ENCODE results near the gene MRLN. TPM values are rescaled to one million over a fixed set of nuclear protein-coding genes. Genes with fewer than 3 reads are reported as not detected.
"Not testable (repeated sequence)": the region's sequence is repeated elsewhere in the genome, so short reads cannot be mapped to it uniquely, and the experiment has no call there.

Gene MRLN
- total RNA-seq, 6 donors from 2014 or later: 0.91 TPM; not detected in 5

DNA sequence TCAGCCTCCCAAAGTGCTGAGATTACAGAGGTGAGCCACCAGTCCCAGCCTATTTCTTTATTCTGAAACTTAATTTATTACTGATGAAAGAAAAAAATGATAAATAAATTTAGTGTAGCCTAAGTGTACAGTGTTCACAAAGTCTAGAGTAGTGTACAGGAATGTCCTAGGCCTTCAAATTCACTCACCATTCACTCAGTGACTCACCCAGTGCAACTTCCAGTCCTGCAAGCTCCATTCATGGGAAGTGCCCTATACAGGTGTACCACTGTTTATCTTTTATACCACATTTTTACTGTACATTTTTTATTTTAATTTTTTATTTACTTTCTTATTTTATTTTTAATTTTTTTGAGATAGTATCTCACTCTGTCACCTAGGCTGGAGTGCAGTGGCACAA is 12.2 kb downstream of the MRLN start:
- TF ChIP-seq POLR2AphosphoS5 (IDR thresholded peaks at IDR 0.05) (no peak), POLR2A (IDR thresholded peaks at IDR 0.05) (no peak), EP300 (IDR thresholded peaks at IDR 0.05) (no peak)
- TF ChIP-seq, protein P1, sequence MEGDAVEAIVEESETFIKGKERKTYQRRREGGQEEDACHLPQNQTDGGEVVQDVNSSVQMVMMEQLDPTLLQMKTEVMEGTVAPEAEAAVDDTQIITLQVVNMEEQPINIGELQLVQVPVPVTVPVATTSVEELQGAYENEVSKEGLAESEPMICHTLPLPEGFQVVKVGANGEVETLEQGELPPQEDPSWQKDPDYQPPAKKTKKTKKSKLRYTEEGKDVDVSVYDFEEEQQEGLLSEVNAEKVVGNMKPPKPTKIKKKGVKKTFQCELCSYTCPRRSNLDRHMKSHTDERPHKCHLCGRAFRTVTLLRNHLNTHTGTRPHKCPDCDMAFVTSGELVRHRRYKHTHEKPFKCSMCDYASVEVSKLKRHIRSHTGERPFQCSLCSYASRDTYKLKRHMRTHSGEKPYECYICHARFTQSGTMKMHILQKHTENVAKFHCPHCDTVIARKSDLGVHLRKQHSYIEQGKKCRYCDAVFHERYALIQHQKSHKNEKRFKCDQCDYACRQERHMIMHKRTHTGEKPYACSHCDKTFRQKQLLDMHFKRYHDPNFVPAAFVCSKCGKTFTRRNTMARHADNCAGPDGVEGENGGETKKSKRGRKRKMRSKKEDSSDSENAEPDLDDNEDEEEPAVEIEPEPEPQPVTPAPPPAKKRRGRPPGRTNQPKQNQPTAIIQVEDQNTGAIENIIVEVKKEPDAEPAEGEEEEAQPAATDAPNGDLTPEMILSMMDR (IDR thresholded peaks at IDR 0.05): no peak
- peaks cover 0 to 6% (median 0%) of the 10 kb centered on the region in 4 donors for H3K9me3 ChIP-seq
- no peaks in the 10 kb centered on the region for H3K4me1 ChIP-seq
- H3K4me3 ChIP-seq: no peak overlapping the region
- ATAC-seq (ENCODE audit: low FRiP score in 2 of 2) (no peak), DNase-seq (no peak)
- no peaks in the 10 kb centered on the region for H3K27me3 ChIP-seq
- H3K36me3 ChIP-seq: no peaks in the 10 kb centered on the region
- no peak overlapping the region for H3K27ac ChIP-seq

DNA sequence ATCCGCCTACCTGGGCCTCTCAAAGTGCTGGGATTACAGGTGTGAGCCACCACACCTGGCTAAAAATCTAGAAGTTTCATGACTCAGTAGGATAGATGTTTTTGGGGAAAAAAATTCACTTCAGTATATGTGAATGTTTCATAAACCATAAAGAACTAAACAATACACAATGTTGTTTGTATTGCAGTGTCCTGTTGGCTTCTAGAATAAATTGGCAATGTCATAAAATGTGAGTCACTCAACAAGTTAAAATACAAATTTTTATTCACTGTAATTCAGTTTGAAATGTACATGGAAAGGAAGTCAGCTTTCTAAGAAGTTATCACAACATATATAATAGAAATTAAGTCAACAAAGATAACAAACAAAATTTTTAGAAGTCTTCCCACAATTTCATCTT is 16.5 kb downstream of the MRLN start:
- WGBS, 2 donors: 92 to 95% methylated on average over 1 of the region's 1 CpG
- TF ChIP-seq EP300 (IDR thresholded peaks at IDR 0.05) (no peak), POLR2AphosphoS5 (IDR thresholded peaks at IDR 0.05) (no peak), POLR2A (IDR thresholded peaks at IDR 0.05) (no peak)
- TF ChIP-seq, protein P1 (IDR thresholded peaks at IDR 0.05): no peak
- Histone ChIP-seq H3K27ac (no peak overlapping the region), H3K36me3 (no peaks in the 10 kb centered on the region), H3K4me1 (no peaks in the 10 kb centered on the region), H3K9me3 (no peaks in the 10 kb centered on the region), H3K27me3 (no peaks in the 10 kb centered on the region), H3K4me3 (no peak overlapping the region)
- ATAC-seq (ENCODE audit: low FRiP score in 2 of 2) (no peak), DNase-seq (no peak)

DNA sequence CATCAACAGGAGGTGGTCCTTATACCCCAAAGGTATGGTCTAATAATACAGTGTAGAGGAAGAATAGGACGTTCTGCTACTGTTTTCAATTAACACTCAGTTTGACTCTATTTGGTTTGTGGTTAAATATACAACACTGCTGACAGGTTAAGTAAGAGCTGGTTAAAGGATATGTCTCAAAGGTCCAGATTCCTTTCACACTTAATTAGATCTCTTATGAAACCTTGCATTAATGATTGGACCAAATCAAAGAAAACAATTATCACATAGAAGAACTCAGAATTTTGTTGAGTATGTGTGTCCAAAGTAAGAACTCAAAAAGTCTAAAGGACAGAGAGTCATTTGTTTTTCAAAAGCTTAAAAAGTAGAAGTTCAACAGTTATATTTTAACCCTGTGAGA is 18.0 kb downstream of the MRLN start:
- WGBS, 2 donors: 38 to 48% methylated on average over 1 of the region's 1 CpG
- H3K27ac ChIP-seq: no peak overlapping the region
- no peak for ATAC-seq (ENCODE audit: low FRiP score in 2 of 2)

GRCh38 chr10:59734014-59734462 is 19.2 kb downstream of the MRLN start:
- DNase-seq: no peak
- Histone ChIP-seq H3K27me3 (no peaks in the 10 kb centered on the region), H3K36me3 (no peaks in the 10 kb centered on the region), H3K4me1 (no peaks in the 10 kb centered on the region), H3K9me3 (no peaks in the 10 kb centered on the region), H3K27ac (no peak overlapping the region), H3K4me3 (no peak overlapping the region)
- 53 to 62% methylated on average over 3 of the region's 3 CpGs for WGBS, 2 donors
- ATAC-seq (ENCODE audit: low FRiP score in 2 of 2): no peak
- no peak for TF ChIP-seq EP300 (IDR thresholded peaks at IDR 0.05)

More for the DNA sequence above, 18.0 kb downstream of the MRLN start:
- TF ChIP-seq EP300 (IDR thresholded peaks at IDR 0.05): no peak
- TF ChIP-seq POLR2AphosphoS5 (IDR thresholded peaks at IDR 0.05): no peak
- TF ChIP-seq, protein P1 (IDR thresholded peaks at IDR 0.05): no peak
- TF ChIP-seq POLR2A (IDR thresholded peaks at IDR 0.05): no peak
- no peaks in the 10 kb centered on the region for H3K4me1 ChIP-seq
- DNase-seq: no peak
- no peaks in the 10 kb centered on the region for H3K27me3 ChIP-seq
- H3K4me3 ChIP-seq: no peak overlapping the region
- no peaks in the 10 kb centered on the region for H3K36me3 ChIP-seq
- H3K9me3 ChIP-seq: no peaks in the 10 kb centered on the region

GRCh38 chr10:59733321-59734013 is 19.8 kb downstream of the MRLN start:
- H3K27ac ChIP-seq; H3K27me3 ChIP-seq; H3K36me3 ChIP-seq; H3K4me3 ChIP-seq; H3K9me3 ChIP-seq; H3K4me1 ChIP-seq; ATAC-seq (ENCODE audit: low FRiP score in 2 of 2): not testable (repeated sequence)
- DNase-seq: peak in 1 of 2 donors; percentile 19
- whole genome bisulfite sequencing, 2 donors: 95 to 97% methylated on average over 14 to 16 of the region's 16 CpGs

- not testable (repeated sequence) for H3K27me3 ChIP-seq; ATAC-seq (ENCODE audit: low FRiP score in 2 of 2); H3K9me3 ChIP-seq; H3K27ac ChIP-seq; H3K4me1 ChIP-seq; DNase-seq; H3K36me3 ChIP-seq; H3K4me3 ChIP-seq
- WGBS, 2 donors: 93 to 96% methylated on average over 4 of the region's 4 CpGs
Measured at GRCh38 chr10:59732849-59733248, 20.4 kb downstream of the MRLN start.

GRCh38 chr10:59729167-59729566 is 24.1 kb downstream of the MRLN start:
- H3K4me1 ChIP-seq: peaks cover 0 to 17% (median 4%) of the 10 kb centered on the region in 4 donors
- not testable (repeated sequence) for DNase-seq; H3K9me3 ChIP-seq; H3K27me3 ChIP-seq; H3K36me3 ChIP-seq; ATAC-seq (ENCODE audit: low FRiP score in 2 of 2); H3K4me3 ChIP-seq; H3K27ac ChIP-seq
- WGBS, 2 donors: 93 to 96% methylated on average over 3 to 4 of the region's 4 CpGs
